Measurements from ENCODE around the gene KCNH1. TPM values are rescaled to one million over a fixed set of nuclear protein-coding genes. Genes with fewer than 3 reads are reported as not detected.

The KCNH1 gene
- total and polyA plus RNA-seq, 2 experiments from 2014 or later: 0.28 TPM; not detected in 1

DNA sequence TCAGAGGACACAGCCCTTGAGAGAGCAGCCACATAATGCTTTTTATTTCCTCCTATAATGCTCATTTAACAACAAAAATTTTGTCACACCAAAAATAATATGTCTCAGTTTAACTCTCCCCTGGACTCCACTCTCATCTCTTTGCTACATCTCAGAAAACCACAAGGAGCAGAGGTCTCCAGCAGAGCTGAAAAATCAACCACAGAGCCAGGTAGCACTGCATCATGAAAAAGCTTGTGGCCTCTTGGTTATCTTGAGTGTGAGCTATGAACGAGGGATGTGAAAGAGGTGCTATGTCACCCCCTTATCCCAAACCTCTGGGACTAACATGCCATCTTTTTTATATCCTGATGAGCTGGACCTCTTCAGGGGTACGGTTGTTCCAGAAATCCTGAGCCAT lies 44.4 kb downstream of the KCNH1 start:
- no peak overlapping the region for H3K4me3 ChIP-seq
- no peaks in the 10 kb centered on the region for H3K36me3 ChIP-seq (ENCODE audit: insufficient read depth)
- Mint-ChIP-seq H3K4me1 (no peaks in the 10 kb centered on the region; the same call in 2 of the 3 replicates), H3K36me3 (ENCODE audit: low read depth) (no peaks in the 10 kb centered on the region), H3K27ac (no peak overlapping the region), H3K9me3 (peaks cover 9% of the 10 kb centered on the region; the same call in 2 of the 3 replicates), H3K4me3 (no peak overlapping the region), H3K27me3 (ENCODE audit: insufficient read depth, low read depth, poor library complexity) (no peaks in the 10 kb centered on the region)
- no peaks in the 10 kb centered on the region for H3K27me3 ChIP-seq (ENCODE audit: insufficient read depth)
- H3K4me2 ChIP-seq: no peak overlapping the region
- TF ChIP-seq JUNB (IDR thresholded peaks at IDR 0.05; ENCODE audit: unreplicated experiment) (no peak), CREB1 (CRISPR knock-in tag; IDR thresholded peaks at IDR 0.05; ENCODE audit: low read depth) (no peak), EZH2 (IDR thresholded peaks at IDR 0.05; ENCODE audit: low read depth, unreplicated experiment) (no peak), POLR2AphosphoS5 (IDR thresholded peaks at IDR 0.05; ENCODE audit: low read depth) (no peak)
- TF ChIP-seq, protein P1, sequence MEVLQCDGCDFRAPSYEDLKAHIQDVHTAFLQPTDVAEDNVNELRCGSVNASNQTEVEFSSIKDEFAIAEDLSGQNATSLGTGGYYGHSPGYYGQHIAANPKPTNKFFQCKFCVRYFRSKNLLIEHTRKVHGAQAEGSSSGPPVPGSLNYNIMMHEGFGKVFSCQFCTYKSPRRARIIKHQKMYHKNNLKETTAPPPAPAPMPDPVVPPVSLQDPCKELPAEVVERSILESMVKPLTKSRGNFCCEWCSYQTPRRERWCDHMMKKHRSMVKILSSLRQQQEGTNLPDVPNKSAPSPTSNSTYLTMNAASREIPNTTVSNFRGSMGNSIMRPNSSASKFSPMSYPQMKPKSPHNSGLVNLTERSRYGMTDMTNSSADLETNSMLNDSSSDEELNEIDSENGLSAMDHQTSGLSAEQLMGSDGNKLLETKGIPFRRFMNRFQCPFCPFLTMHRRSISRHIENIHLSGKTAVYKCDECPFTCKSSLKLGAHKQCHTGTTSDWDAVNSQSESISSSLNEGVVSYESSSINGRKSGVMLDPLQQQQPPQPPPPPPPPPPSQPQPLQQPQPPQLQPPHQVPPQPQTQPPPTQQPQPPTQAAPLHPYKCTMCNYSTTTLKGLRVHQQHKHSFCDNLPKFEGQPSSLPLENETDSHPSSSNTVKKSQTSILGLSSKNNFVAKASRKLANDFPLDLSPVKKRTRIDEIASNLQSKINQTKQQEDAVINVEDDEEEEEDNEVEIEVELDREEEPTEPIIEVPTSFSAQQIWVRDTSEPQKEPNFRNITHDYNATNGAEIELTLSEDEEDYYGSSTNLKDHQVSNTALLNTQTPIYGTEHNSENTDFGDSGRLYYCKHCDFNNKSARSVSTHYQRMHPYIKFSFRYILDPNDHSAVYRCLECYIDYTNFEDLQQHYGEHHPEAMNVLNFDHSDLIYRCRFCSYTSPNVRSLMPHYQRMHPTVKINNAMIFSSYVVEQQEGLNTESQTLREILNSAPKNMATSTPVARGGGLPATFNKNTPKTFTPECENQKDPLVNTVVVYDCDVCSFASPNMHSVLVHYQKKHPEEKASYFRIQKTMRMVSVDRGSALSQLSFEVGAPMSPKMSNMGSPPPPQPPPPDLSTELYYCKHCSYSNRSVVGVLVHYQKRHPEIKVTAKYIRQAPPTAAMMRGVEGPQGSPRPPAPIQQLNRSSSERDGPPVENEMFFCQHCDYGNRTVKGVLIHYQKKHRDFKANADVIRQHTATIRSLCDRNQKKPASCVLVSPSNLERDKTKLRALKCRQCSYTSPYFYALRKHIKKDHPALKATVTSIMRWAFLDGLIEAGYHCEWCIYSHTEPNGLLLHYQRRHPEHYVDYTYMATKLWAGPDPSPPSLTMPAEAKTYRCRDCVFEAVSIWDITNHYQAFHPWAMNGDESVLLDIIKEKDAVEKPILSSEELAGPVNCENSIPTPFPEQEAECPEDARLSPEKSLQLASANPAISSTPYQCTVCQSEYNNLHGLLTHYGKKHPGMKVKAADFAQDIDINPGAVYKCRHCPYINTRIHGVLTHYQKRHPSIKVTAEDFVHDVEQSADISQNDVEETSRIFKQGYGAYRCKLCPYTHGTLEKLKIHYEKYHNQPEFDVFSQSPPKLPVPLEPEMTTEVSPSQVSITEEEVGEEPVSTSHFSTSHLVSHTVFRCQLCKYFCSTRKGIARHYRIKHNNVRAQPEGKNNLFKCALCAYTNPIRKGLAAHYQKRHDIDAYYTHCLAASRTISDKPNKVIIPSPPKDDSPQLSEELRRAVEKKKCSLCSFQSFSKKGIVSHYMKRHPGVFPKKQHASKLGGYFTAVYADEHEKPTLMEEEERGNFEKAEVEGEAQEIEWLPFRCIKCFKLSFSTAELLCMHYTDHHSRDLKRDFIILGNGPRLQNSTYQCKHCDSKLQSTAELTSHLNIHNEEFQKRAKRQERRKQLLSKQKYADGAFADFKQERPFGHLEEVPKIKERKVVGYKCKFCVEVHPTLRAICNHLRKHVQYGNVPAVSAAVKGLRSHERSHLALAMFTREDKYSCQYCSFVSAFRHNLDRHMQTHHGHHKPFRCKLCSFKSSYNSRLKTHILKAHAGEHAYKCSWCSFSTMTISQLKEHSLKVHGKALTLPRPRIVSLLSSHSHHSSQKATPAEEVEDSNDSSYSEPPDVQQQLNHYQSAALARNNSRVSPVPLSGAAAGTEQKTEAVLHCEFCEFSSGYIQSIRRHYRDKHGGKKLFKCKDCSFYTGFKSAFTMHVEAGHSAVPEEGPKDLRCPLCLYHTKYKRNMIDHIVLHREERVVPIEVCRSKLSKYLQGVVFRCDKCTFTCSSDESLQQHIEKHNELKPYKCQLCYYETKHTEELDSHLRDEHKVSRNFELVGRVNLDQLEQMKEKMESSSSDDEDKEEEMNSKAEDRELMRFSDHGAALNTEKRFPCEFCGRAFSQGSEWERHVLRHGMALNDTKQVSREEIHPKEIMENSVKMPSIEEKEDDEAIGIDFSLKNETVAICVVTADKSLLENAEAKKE (CRISPR knock-in tag; IDR thresholded peaks at IDR 0.05): no peak
- H3F3A ChIP-seq (replicated peaks; ENCODE audit: low read depth): no peaks in the 10 kb centered on the region
- H4K20me1 ChIP-seq (replicated peaks; ENCODE audit: insufficient read depth): no peaks in the 10 kb centered on the region
- H3K27ac ChIP-seq (ENCODE audit: low read depth): no peak overlapping the region
- no peaks in the 10 kb centered on the region; the same call in 1 of the 2 replicates for H3K9me2 ChIP-seq (ENCODE audit: insufficient read depth)
- no peaks in the 10 kb centered on the region for H3K79me2 ChIP-seq (replicated peaks; ENCODE audit: insufficient read depth)
- H3K4me1 ChIP-seq (ENCODE audit: insufficient read depth): no peaks in the 10 kb centered on the region
- no peak overlapping the region for H2AFZ ChIP-seq
- ATAC-seq (no peak), DNase-seq (ENCODE audit: low spot score) (no peak)

DNA sequence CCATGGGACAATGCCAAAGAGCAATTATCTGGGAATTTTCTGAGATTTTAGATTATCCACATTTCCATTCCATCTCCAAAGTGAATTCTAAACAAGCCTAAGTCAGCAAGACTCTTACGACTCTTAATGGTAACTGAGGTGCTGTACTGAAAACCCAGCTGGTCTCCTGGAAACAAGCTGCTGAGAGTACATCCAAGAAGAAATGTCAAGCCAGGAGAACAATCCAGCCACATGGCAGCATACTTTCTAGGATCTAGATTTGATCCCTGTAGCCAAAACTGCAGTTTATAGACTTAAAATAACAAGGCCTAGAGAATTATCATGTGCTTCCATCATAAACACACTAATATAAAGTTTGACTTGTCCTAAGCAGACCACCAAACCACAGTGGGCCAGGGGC lies 45.8 kb downstream of the KCNH1 start:
- Mint-ChIP-seq H3K36me3 (ENCODE audit: low read depth) (no peaks in the 10 kb centered on the region), H3K9me3 (no peaks in the 10 kb centered on the region), H3K27ac (no peak overlapping the region), H3K4me3 (no peak overlapping the region), H3K4me1 (peaks cover 3% of the 10 kb centered on the region; the same call in 2 of the 3 replicates), H3K27me3 (ENCODE audit: insufficient read depth, low read depth, poor library complexity) (no peaks in the 10 kb centered on the region)
- Histone ChIP-seq H3K4me1 (ENCODE audit: insufficient read depth) (no peaks in the 10 kb centered on the region), H3K4me3 (no peak overlapping the region), H3F3A (replicated peaks; ENCODE audit: low read depth) (no peaks in the 10 kb centered on the region), H3K9me2 (ENCODE audit: insufficient read depth) (no peaks in the 10 kb centered on the region; the same call in 1 of the 2 replicates), H3K36me3 (ENCODE audit: insufficient read depth) (no peaks in the 10 kb centered on the region), H3K27me3 (ENCODE audit: insufficient read depth) (no peaks in the 10 kb centered on the region), H4K20me1 (replicated peaks; ENCODE audit: insufficient read depth) (no peaks in the 10 kb centered on the region), H3K4me2 (no peak overlapping the region), H3K27ac (ENCODE audit: low read depth) (no peak overlapping the region), H2AFZ (no peak overlapping the region), H3K79me2 (replicated peaks; ENCODE audit: insufficient read depth) (no peaks in the 10 kb centered on the region)
- no peak for ATAC-seq
- no peak for TF ChIP-seq STAT1 (IDR thresholded peaks at IDR 0.05; ENCODE audit: unreplicated experiment)
- TF ChIP-seq, protein P2, sequence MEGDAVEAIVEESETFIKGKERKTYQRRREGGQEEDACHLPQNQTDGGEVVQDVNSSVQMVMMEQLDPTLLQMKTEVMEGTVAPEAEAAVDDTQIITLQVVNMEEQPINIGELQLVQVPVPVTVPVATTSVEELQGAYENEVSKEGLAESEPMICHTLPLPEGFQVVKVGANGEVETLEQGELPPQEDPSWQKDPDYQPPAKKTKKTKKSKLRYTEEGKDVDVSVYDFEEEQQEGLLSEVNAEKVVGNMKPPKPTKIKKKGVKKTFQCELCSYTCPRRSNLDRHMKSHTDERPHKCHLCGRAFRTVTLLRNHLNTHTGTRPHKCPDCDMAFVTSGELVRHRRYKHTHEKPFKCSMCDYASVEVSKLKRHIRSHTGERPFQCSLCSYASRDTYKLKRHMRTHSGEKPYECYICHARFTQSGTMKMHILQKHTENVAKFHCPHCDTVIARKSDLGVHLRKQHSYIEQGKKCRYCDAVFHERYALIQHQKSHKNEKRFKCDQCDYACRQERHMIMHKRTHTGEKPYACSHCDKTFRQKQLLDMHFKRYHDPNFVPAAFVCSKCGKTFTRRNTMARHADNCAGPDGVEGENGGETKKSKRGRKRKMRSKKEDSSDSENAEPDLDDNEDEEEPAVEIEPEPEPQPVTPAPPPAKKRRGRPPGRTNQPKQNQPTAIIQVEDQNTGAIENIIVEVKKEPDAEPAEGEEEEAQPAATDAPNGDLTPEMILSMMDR (conservative IDR thresholded peaks at IDR 0.05; ENCODE audit: low read depth in 2 of 2): no peak
- no peak for TF ChIP-seq ZNF331 (CRISPR knock-in tag; IDR thresholded peaks at IDR 0.05; ENCODE audit: low read depth)
- TF ChIP-seq EZH2phosphoT487 (IDR thresholded peaks at IDR 0.05; ENCODE audit: unreplicated experiment): no peak
- TF ChIP-seq CREB1 (CRISPR knock-in tag; IDR thresholded peaks at IDR 0.05; ENCODE audit: low read depth): no peak
- TF ChIP-seq EZH2 (IDR thresholded peaks at IDR 0.05; ENCODE audit: low read depth, unreplicated experiment): no peak
- no peak for TF ChIP-seq POLR2AphosphoS5 (IDR thresholded peaks at IDR 0.05; ENCODE audit: low read depth)
- DNase-seq (ENCODE audit: low spot score): no peak

Measured in GM23338 (cell line).